Measurements from ENCODE around the gene KIAA0825. TPM values are rescaled to one million over a fixed set of nuclear protein-coding genes. Genes with fewer than 3 reads are reported as not detected.

Gene KIAA0825
- total and polyA plus RNA-seq, 2 of the 8 experiments (the other 6 are each of a cell fraction or from before 2014, with no cell fraction given), result 0.60 to 1.0 TPM

DNA sequence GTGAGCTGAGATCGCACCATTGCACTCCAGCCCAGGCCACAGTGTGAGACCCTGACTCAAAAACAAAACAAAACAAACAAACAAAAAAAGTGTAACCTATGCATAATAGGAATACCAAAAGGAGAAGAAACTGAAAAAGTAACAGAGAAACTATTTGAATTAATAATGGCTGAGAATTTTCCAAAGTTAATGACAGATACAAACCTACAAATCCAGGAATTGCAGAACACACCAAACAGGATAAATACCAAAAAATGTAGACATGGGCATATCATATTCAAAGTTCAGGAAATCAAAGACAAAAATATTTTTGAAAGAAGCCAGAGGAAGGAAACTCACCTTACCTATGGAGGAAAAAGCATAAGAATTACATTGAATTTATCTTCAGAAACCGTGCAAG, 493.3 kb downstream of the KIAA0825 start:
- Histone ChIP-seq H4K20me1 (replicated peaks in 1 of 2; ENCODE audit: control insufficient read depth in 1 of 2, insufficient read depth in 2 of 2, low read length in 2 of 2) (no peaks in the 10 kb centered on the region), H3K4me1 (replicated peaks in 1 of 4; ENCODE audit: control insufficient read depth in 3 of 4, insufficient read depth in 4 of 4, low read length in 3 of 4) (no peaks in the 10 kb centered on the region), H3K27me3 (replicated peaks in 1 of 4; ENCODE audit: control insufficient read depth in 3 of 4, extremely low read depth in 1 of 4, insufficient read depth in 3 of 4, low read length in 3 of 4) (no peaks in the 10 kb centered on the region), H2BK5ac (ENCODE audit: low read depth, low read length) (no peak overlapping the region), H3K4me2 (ENCODE audit: insufficient read depth in 1 of 2, low read depth in 2 of 2, low read length in 2 of 2) (no peak overlapping the region), H2BK12ac (ENCODE audit: low read depth, low read length) (no peak overlapping the region), H2AFZ (ENCODE audit: low read length) (no peak overlapping the region), H3K4me3 (ENCODE audit: extremely low read depth in 1 of 4, insufficient read depth in 2 of 4, low read depth in 3 of 4, low read length in 4 of 4) (no peak overlapping the region), H3K14ac (ENCODE audit: insufficient read length) (no peak overlapping the region), H3K18ac (ENCODE audit: extremely low read depth, low read length) (no peak overlapping the region), H2BK20ac (ENCODE audit: low read length) (no peak overlapping the region), H2BK15ac (ENCODE audit: low read length) (no peak overlapping the region), H3K23me2 (ENCODE audit: low read depth, low read length) (no peaks in the 10 kb centered on the region), H2BK120ac (replicated peaks; ENCODE audit: low read depth, low read length) (no peak overlapping the region), H4K5ac (ENCODE audit: insufficient read length, low read depth, low read length) (no peak overlapping the region), H3K36me3 (ENCODE audit: control insufficient read depth in 2 of 4, insufficient read depth in 4 of 4, low read length in 3 of 4) (no peaks in the 10 kb centered on the region; a peak in 1 of 8 replicates), H3K79me1 (ENCODE audit: low read depth, low read length) (no peaks in the 10 kb centered on the region), H3K56ac (replicated peaks; ENCODE audit: insufficient read length, low read depth, low read length) (no peak overlapping the region), H4K91ac (replicated peaks; ENCODE audit: insufficient read length, low read length) (no peak overlapping the region), H3K79me2 (ENCODE audit: control insufficient read depth in 1 of 2, insufficient read depth in 2 of 2, low read length in 2 of 2) (no peaks in the 10 kb centered on the region), H3K23ac (ENCODE audit: insufficient read length) (no peak overlapping the region), H3K4ac (replicated peaks; ENCODE audit: insufficient read length, low read depth, low read length) (no peak overlapping the region), H3K9ac (replicated peaks in 1 of 4; ENCODE audit: extremely low read depth in 1 of 4, low read depth in 3 of 4, low read length in 3 of 4) (no peak overlapping the region), H2AK5ac (ENCODE audit: low read depth, low read length) (no peak overlapping the region), H3K27ac (ENCODE audit: low read depth, low read length) (no peak overlapping the region), H3K9me3 (ENCODE audit: insufficient read depth in 2 of 2, low read depth in 1 of 2, low read length in 1 of 2) (peaks cover 0 to 3% of the 10 kb centered on the region in 2 experiments; a peak in 1 of 4 replicates), H4K8ac (ENCODE audit: extremely low read depth, insufficient read depth, low read length) (no peak overlapping the region)
- DNase-seq (ENCODE audit: low read depth in 1 of 2, low spot score in 2 of 2), result no peak
- no peak for FAIRE-seq
- POLR2A ChIA-PET (ENCODE audit: partially characterized antibody), result no interaction called here
- CTCF ChIA-PET (ENCODE audit: partially characterized antibody), result no interaction called here
- 96% methylated on average over 2 of the region's 2 CpGs; no CpG with 5 or more reads in 1 of the 2 experiments for WGBS, 2 experiments (ENCODE audit: extremely low coverage in 1 of 2, insufficient coverage in 1 of 2, insufficient read length in 1 of 2, insufficient replicate concordance in 2 of 2, low coverage in 1 of 2, low lambda C conversion rate in 2 of 2, missing lambda C conversion rate in 1 of 2)
- TF ChIP-seq EZH2 (IDR thresholded peaks at IDR 0.05; ENCODE audit: low read depth, low read length, severe bottlenecking), result no peak
- TF ChIP-seq SIX5 (IDR thresholded peaks at IDR 0.05; ENCODE audit: low read depth, low read length), result no peak
- TF ChIP-seq SP1 (IDR thresholded peaks at IDR 0.05; ENCODE audit: low read depth, low read length), result no peak
- TF ChIP-seq SIN3A (conservative IDR thresholded peaks at IDR 0.05 in 1 of 2, IDR thresholded peaks at IDR 0.05 in 1 of 2; ENCODE audit: low read depth in 1 of 2, low read length in 2 of 2), result no peak
- TF ChIP-seq CREB1 (IDR thresholded peaks at IDR 0.05), result no peak
- TF ChIP-seq CHD2 (IDR thresholded peaks at IDR 0.05; ENCODE audit: low read length), result no peak
- no peak for TF ChIP-seq KDM5A (IDR thresholded peaks at IDR 0.05; ENCODE audit: low read length)
- TF ChIP-seq RBBP5 (IDR thresholded peaks at IDR 0.05; ENCODE audit: borderline replicate concordance, low read depth, low read length), result no peak
- TF ChIP-seq MAFK (IDR thresholded peaks at IDR 0.05; ENCODE audit: low read depth, low read length), result no peak
- no peak for TF ChIP-seq GTF2F1 (IDR thresholded peaks at IDR 0.05; ENCODE audit: borderline replicate concordance, low read depth, low read length)
- no peak for TF ChIP-seq FOSL1 (IDR thresholded peaks at IDR 0.05; ENCODE audit: insufficient read depth, low read depth, low read length)
- TF ChIP-seq, protein P1, sequence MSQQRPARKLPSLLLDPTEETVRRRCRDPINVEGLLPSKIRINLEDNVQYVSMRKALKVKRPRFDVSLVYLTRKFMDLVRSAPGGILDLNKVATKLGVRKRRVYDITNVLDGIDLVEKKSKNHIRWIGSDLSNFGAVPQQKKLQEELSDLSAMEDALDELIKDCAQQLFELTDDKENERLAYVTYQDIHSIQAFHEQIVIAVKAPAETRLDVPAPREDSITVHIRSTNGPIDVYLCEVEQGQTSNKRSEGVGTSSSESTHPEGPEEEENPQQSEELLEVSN (IDR thresholded peaks at IDR 0.05), result no peak
- TF ChIP-seq CBX5 (IDR thresholded peaks at IDR 0.05; ENCODE audit: low read depth, low read length), result no peak
- TF ChIP-seq SP4 (IDR thresholded peaks at IDR 0.05; ENCODE audit: low read length), result no peak
- TF ChIP-seq EGR1 (IDR thresholded peaks at IDR 0.05; ENCODE audit: borderline replicate concordance, low read depth, low read length), result no peak
